HEK293T (cell line): Measurements from ENCODE around the gene DACH1.

Experiments
- BHLHE40 ChIP-seq: fragments of 450-650 bp; IDR thresholded peaks from 2 replicates; pipeline ENCODE4 v1.6.1; 2016; ENCODE audit warnings: mild to moderate bottlenecking, moderate library complexity, borderline replicate concordance
- ELF4 ChIP-seq: fragments of 450-650 bp; IDR thresholded peaks from 2 replicates; pipeline ENCODE4 v1.6.1; 2017; ENCODE audit warnings: antibody characterized with exemption
- FOXA1 ChIP-seq: fragments of 450-650 bp; IDR thresholded peaks from 2 replicates; pipeline ENCODE4 v1.6.1; 2016; ENCODE audit warnings: mild to moderate bottlenecking
- FOXK2 ChIP-seq: fragments of 450-650 bp; IDR thresholded peaks from 2 replicates; pipeline ENCODE4 v1.6.1; 2016; ENCODE audit warnings: mild to moderate bottlenecking
- FOXM1 ChIP-seq: fragments of 450-650 bp; IDR thresholded peaks from 2 replicates; pipeline ENCODE4 v1.6.1; 2017; ENCODE audit warnings: mild to moderate bottlenecking, borderline replicate concordance
- LEF1 ChIP-seq: fragments of 450-650 bp; IDR thresholded peaks from 2 replicates; pipeline ENCODE4 v1.6.1; 2017; ENCODE audit warnings: mild to moderate bottlenecking, borderline replicate concordance
- NFRKB ChIP-seq: fragments of 450-650 bp; IDR thresholded peaks from 2 replicates; pipeline ENCODE4 v1.6.1; 2016; ENCODE audit warnings: mild to moderate bottlenecking, moderate library complexity
- SP1 ChIP-seq: fragments of 450-650 bp; IDR thresholded peaks from 2 replicates; pipeline ENCODE4 v1.6.1; 2017
- SUZ12 ChIP-seq: fragments of 450-650 bp; IDR thresholded peaks from 2 replicates; pipeline ENCODE4 v1.6.1; 2016; ENCODE audit warnings: mild to moderate bottlenecking
- TF ChIP-seq, protein P1 (sequence below): fragments of 450-650 bp; IDR thresholded peaks from 2 replicates; pipeline ENCODE4 v1.6.1; 2016

DNA sequence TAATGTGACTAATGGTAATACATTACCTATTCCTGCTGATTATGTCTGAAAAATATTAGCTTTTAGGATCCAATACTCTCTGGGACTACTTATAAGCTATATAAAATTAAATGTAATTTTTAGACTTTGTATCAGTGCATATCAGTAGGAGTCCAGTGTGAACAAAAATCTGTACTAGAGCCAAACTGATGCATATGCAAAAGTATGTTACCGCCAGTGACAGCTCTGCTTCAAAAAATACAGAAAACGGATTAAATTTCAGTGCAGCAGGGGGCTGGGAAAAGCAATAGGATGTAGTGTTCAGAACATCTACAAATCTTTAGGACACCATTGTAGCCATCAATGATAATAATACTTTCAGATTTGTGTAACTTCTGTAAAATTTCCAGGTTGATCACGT is 385.5 kb downstream of the DACH1 start:
- TF ChIP-seq ELF4 (no peak), BHLHE40 (no peak), FOXK2 (no peak), SP1 (no peak), SUZ12 (no peak), LEF1 (no peak), FOXM1 (no peak), FOXA1 (no peak), NFRKB (no peak)
- TF ChIP-seq, protein P1, sequence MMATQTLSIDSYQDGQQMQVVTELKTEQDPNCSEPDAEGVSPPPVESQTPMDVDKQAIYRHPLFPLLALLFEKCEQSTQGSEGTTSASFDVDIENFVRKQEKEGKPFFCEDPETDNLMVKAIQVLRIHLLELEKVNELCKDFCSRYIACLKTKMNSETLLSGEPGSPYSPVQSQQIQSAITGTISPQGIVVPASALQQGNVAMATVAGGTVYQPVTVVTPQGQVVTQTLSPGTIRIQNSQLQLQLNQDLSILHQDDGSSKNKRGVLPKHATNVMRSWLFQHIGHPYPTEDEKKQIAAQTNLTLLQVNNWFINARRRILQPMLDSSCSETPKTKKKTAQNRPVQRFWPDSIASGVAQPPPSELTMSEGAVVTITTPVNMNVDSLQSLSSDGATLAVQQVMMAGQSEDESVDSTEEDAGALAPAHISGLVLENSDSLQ = no peak
